ENCODE measurements around the gene CST3.
"Not testable (repeated sequence)": the region's sequence is repeated elsewhere in the genome, so short reads cannot be mapped to it uniquely, and the experiment has no call there.

Gene CST3

DNA sequence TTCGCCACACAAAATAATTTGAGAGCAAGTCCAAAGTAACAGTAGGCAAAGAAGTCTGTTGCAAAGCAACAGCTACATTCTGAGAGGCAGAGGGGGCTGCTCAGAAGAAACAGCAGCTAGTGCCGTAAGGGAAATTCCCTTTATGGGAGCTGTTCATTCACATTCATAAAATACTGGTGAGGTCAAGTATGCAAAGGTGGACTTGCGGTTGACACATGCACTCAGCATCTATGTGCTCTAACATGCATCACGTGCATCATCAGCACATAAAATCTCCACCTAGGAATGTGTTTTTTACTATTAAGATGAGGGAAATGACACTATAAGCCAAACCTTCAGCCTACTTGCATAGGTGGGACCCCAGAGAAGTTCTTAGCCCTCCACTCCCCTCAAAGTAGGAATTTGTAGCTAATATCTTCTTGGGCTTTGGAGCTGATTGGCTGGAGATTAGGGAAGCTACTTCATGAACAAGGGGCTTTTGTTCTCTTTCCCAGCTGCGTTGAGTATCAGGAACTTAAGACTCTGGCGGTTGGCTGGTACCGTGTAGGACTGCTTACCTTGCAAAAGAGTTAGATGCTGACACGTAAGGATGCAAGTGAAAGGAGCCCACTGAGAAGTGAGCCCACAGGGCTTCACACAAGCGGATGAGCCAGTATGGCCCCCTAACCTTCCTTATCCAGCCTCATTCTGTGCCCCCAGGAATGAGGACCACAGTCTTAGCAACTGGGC is 12.4 kb downstream of the CST3 start:
- DNase-seq: no peak

DNA sequence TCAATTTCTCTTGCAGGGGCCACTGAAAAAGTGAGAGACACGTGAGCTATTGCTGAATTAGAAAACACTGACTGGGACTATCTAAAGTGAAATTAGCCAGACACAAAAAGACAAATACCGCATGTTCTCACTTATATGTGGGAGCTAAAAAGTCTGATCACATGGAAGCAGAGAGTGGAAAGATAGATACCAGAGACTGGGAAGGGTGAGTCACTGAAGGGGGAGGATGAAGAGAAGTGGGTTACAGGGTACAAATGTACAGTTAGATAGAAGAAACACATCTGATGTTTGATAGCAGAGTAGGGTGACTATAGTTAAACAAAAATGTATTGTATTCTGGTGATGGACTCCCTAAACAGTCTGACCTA is 13.4 kb downstream of the CST3 start:
- DNase-seq: peak; percentile 37

DNA sequence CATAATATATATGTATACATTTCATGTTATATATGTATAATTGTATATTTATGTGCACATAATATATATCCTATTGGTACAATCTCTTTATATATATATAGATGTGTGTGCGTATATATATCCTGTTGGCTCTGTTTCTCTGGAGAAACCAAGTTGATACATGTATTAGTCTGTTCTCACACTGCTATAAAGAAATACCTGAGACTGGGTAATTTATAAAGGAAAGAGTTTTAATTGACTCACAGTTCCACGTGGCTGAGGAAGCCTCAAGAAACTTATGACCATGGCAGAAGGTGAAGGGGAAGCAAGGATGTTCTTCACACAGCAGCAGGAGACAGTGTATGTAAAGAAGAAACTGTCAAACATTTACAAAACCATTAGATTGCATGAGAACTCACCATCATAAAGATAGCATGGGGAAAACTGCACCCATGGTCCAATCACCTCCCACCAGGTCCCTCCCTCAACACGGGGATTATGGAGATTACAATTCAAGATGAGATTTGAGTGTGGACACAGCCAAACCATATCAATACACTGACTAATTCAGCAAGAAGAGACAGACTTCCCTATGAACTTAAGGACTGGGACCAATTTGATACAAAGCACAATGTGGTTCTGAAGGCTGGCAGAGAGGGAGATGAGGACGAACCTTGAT is 14.0 kb downstream of the CST3 start:
- DNase-seq: no peak

DNA sequence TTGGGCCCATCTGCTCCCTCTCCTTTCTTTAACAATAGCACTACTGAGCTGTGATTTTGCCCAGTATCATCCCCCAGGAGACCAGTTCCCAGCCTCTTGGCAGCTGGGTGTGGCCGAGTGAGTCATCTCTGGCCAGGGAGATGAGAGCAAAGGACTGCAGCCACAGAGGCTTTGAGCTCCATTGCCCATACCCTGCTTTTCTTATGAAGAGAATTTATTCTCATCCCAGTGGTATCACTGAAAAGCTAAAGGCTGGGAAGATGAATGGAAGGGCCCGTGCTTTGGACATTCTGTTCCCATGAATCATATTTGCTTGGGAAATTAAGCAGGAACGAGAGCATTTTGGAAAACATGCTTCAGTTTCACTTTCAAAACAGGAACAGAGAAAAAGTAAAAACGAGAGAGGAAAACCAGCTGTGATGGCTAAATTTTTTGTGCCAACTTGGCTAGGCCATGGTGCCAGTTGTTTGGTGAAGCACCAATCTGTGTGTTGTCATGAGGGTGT is 14.9 kb downstream of the CST3 start:
- peak; percentile 79 for DNase-seq

DNA sequence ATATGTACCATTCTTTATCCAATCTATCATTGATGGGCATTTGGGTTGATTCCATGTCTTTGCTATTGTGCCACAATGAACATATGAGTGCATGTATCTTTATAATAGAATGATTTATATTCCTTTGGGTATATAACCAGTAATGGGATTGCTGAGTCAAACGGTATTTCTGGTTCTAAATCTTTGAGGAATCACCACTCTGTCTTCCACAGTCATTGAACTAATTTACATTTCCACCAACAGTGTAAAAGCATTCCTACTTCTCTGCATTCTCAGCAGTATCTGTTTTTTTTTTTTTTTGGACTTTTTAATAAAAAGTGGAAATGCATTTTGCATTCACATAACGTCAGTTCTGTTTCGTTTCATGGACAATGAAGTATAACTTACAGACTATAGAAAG is 15.4 kb downstream of the CST3 start:
- not testable (repeated sequence) for DNase-seq

DNA sequence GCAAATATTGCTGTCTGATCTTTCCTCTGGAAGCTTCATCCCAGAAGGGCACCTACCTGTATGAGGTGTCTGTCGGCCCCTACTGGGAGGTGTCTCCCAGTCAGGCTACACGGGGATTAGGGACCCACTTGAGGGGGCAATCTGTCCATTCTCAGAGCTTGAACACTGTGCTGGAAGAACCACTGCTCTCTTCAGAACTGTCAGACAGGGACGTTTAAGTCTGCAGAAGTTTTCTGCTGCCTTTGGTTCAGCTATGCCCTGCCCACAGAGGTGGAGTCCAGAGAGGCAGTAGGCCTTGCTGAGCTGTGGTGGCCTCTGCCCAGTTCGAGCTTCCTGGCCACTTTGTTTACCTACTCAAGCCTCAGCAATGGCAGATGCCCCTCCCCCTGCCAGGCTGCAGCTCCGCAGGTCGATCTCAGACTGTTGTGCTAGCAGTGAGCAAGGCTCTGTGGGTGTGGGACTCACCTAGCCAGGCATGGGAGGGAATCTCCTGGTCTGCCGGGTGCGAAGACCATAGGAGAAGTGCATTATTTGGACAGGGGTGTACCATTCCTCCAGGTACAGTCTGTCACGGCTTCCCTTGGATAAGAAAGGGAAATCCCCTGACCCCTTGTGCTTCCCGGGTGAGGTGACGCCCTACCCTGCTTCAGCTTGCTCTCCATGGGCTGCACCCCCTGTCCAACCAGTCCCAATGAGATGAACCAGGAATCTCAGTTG is 16.9 kb downstream of the CST3 start:
- DNase-seq: not testable (repeated sequence)

DNA sequence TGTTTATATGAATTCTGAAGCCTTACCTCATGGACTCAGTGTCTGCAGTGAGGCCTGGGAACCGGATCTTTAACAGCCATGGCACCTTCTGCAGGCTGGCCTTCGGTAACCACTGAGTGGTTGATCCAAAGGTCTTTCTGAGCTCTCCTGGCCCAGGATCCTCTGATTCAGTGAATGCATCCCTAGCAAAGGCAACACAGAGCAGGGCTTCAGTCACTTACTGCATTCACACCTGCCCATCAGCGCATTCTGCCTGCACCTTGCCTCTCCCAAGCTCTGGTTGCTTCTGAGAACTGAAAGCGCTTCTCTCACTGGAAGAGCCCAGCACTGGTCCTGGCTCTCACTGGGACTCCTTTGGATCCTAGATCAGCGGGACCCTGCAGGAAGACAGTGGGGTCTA is 23.6 kb downstream of the CST3 start:
- DNase-seq: no peak

DNA sequence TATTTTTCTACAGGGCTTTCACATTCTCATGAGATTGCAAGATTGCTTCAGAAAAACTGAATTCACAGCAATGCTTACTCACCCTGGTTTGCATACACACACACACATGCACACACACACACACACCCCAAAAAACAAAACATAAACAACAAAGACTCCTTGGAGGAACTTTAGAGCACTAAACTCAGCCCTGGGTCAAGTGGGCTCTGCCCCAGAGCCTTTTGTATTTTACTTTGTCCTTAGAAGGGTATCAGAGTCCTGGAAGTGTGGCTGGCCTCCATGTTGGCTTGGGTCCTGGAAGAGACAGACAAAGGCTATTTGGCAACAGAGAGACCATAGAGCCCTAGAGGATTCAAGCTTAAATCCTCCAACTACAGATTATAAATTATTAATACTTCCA is 24.1 kb downstream of the CST3 start:
- DNase-seq: no peak

DNA sequence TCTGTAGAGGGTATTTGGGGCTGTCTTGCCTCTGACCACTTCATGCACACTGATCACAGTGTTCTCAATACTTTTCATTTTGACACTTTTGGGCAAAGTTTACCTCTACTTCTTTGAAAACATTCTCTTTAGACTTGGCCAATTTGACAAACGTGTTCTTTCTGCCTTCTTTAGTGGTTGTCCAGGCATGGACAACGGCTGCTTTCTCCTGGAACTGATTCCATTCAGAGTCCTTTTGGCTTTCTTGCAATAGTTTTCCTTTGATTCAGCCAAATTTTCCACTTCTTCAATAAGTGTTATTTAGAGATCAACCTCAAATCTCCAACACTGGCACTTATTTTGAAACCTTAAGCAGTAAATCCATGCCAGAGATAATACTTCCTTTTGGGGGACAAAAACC is 25.4 kb downstream of the CST3 start:
- no peak for DNase-seq

DNA sequence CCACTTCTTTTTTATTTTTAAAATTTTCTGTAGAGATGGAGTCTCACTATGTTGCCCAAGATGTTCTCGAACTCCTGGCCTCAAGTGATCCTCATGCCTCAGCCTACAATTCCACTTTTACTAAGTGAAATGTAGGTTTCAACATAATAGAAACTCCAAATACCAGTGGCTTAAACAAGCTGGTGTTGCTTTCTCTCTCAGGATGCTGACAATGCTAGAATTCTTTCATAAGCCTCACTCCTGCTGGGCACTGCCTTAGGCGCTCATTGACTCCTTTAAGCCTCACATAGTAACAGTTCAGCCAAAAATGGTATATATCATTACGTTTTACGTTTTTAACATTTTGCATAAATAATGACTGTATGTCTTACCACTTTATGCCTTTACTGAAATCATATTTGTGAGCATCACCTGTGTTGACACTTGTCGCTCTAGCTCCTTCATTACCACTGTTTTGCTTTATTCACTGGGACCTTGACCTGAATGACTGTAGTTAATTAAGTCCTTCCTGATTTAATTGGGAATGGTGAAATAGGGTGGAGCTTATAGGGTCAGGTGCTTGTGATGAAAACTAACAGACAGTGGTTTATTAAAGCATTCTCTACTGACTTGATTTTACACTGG is 28.2 kb downstream of the CST3 start:
- peak; percentile 72 for DNase-seq

DNA sequence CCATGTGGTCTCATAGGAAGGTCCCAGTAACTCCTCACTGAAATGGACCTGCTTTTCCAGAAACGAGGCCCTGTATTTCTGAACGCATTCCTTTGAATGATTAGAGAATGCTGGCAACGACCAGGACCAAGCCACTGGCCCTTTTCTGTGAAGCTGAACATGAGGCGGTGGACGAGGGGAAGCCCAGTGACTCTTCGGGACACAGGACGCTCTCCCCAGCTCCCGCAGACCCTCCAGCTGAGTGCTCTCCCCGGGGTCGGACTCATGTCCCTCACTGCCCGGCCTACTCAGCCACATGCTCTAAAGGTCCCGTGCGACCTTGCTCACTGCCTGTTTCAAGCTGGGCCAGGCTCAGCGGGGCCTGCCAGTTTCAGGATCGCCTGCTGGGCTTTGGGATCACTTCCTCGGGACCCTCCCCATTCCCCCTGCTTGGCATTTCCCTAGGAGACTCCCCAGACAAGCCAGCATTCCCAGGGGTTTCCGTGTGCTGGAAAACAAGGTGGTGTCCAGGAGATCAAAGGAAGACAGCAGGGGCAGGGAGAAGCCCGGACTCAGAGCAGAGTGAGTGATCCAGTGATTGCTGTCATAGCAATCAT is 29.4 kb downstream of the CST3 start:
- no peak for DNase-seq

DNA sequence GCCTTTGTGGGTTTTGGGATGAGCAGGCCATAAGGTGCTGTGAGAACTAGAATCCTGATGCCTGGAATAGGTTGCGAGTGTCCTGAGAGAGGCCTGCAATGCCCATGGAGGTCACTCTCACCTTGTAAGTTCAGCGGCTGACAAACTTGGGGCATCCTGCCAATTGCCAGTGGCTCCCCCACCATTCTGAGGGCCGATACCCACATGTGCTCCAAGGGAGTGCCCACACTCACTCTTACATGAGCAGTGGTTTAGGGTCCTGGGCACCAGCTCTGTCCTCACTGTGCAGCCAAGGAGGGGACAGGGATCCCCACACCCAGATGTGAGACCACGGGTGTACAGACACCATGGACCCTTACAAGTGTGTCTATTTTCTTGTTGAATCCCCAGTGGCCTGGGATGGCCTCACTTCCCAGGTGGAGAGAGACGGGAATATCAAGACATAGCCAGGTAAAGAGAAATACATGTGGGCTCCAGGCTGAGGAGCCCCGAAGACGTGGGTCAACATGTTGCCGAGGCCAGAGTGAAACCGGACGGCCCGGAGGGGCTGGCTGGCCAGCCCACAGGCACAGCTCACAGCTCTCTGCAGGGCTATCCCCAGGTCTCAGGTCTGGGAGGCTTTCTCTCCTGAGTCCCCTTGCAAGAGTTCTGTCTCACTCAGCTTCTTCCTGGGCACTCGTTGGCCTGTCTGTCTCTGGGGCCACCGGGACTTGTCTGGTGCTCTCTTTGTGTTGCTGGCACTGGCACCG is 30.1 kb downstream of the CST3 start:
- no peak for DNase-seq

DNA sequence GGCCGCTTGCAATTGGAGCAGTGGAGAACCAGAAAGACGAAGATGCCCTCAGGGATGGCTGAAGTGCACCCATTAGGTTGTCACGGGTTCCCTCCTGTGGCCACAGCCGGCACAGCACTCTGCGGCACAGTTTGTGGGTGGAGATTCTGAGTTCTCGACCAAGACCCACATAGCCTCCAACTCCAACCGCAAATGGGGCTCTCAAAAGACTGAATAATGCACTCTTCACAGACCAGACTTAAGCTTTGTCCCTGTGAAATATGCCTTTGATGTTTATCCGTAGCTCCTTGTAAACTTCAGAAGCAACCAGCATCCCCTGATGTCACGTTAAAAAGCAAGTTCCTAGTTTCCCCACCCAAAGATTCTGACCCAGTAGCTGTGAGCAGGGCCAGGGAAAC is 31.1 kb downstream of the CST3 start:
- DNase-seq: peak; percentile 75

DNA sequence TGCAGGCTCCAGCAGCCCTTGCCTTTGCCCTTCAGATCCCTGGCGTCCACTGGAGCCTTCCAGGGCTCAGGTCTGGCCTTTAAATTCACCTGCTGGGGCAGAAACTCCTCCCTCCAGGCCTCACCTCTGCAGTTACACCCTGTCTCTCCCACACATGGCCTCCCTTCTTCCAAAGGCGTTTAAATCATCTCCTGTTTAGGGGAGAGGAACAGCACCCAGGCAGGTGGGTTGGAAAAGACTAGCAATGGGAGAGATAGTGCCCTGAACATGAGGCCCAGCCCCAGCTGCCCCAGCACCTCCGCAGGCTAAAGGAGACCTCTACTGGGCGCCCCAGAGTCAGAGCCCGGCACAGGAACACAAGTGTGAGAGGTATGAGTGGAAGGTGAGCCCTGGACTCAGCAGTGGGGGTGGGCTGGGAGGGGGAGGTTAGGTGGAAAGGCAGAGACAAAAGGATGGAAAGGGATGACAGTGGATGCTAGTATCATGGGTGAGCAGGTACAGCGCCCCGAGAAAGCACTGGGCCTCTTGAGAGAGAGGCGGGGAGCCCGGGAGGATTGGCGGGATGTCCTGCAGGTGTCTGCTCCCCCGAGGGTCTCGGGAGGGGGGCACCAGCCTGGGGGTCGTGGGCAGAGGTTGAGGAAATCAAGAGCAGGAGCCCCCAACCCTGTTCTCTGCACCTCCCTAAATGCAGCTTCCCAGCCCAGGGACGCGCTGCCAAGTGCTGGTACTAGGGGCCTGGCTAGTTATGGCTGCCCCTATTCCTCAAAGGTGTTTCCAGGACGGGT is 31.7 kb downstream of the CST3 start, which contains the start of gene CST9:
Gene CST9, minus strand, starts transcription at position 51 of the 785 bp plus-strand sequence. CDS start 53 bp downstream, outside the sequence.
- no peak for DNase-seq

DNA sequence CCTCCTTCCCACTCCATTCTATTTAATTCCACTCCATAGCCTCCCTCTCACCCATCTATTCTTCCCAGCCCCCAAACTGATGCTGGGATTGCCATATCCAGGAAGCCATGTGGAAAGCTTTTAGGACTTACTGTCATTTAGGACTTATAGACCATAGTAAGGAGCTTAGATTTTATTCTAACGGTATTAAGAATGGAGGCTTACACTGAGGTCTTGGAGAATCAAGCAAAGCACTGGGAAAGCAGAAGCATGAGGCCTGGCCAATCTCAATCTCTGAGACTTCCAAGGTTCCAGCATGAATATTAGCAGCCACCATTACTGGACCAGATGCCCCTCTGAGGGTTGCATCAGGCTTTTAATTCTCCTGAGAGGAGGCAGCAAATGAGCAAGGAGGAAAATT is 33.4 kb downstream of the CST3 start:
- no peak for DNase-seq

DNA sequence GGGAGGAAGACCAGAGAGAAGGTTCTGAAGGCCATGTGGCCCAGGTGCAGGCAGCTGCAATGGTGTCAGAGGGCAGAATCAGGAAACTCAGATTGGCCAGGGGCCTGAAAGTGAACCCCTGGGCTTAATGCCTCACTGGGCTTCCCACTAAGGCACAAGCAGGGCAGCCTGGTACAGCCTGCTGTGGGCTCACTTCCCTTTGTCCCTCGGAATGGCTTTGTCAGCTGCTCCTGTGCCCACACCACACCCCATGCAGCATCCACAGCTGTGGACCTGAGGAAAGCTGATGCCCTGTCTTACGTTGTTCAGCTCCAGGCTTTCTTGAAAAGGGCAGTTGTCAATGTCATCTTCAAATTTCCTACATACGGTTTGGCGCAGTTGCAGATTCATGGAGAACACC is 34.4 kb downstream of the CST3 start:
- DNase-seq: peak; percentile 21

DNA sequence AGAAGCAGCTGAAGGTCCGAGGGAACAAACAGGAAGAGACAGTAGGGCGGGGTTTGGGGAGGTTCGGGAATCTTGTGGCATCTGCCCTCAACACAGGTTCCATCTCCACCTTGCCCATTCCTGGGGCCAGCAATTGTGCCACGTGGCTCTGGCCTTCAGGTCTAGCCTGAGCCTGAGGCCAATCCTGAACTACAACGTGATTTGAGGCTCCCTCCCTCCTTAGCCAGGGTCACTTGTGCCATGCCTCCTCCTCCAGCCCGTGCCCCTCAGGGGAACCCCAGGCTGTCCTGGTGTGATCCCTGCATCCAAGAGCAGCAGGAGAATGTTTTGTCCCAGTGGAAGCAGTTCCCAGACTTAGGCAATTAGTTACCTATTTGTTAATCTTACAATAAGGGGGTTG is 35.1 kb downstream of the CST3 start:
- DNase-seq: no peak

DNA sequence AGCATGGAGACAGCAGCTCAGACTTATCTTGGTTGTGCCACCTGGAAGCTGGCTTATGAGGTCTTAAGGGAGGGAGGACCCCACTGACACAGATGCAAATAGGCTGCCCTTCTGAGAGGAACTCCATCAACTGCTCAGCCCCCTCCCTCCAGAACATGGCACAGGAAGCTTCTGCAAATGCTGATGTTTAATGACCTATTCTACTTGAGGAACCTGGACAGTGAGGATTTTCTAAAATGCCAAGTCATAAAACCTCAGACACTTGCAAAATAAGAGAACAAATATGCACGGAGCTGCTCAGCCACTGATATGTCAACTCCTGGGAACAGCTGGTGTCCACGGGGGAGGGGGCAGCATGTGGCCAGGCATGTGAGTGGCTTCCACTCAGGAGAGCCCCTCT is 35.5 kb downstream of the CST3 start:
- DNase-seq: peak; percentile 25

DNA sequence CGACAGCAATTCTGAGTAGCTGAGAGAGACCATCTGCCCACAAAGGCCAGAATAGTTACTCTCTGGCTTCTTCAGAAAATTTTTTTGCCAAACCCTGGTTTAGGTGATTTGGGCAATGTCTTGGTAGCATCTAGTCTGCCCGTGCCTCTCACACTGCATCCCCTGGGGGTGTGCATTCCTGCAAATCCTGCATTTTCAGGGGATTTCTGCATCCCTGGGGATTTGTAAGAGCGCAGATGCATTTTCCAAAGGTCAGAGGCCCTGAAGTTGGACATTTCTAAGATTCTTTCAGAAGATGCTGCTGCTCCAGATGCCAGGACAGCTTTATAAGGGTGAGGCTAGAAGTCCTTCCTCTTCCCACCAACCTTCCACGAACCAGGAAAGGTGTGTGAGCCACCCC is 36.0 kb downstream of the CST3 start:
- no peak for DNase-seq

DNA sequence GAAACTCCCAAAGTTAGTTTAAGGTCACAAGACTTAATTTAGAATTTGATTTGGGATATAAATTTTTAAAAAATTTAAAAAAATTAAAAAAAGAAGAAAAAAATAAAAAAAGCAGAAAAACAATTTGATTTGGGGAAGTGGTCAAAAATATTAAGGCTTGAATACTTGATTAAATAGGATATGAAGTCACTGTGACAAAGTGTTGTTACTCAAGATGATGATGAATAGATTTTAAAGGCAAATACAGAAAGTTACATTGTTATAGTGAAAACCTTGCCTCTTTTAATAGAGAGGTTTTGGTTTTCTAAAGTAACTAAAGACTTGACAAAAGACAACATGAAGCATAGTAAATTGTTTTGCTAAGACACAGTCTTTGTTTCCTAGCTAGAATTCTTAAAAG is 39.3 kb downstream of the CST3 start:
- DNase-seq: peak; percentile 56

DNA sequence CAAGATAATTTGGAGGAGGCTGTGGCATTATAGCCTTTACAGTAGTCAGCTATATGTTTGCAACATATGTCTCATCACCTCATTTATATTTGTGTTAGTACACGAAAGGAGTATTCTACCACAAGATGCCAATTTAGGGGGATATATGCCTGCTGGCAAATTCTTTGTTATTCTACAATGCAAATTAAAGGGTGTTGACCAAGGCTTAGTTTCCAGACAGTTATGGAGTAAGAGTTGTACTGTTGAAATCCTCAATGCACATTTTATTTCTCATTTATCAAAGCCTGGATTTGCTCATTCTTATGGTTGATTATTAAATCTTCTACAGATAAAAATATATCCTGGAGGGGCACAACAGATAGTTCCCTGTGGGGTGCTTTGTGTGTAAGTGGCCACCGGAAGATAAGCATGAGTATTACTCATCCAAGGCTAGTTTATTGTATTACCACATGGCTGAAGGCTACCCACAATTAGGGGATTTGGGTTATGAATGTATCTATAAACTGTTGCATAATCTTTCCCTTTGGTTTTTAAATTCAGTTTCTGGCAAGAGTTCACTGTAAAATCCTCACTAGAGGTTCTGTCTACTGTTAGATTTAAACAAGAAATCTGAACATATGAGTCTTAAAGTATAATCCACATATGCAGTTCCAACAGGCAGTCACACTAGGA is 41.0 kb downstream of the CST3 start:
- peak; percentile 45 for DNase-seq
